Breast epithelium (tissue), 4 donors: ENCODE measurements around the gene ACCSL. TPM values are rescaled to one million over a fixed set of nuclear protein-coding genes. Genes with fewer than 3 reads are reported as not detected.

ENCODE experiments used
- DNase-seq, 2 donors: peaks; one replicate each; pipeline ENCODE4 v3.0.0-alpha.2; 2019; ENCODE audit warnings: low spot score in 2 of 2
- H3K27ac ChIP-seq, 2 donors: fragments of 200-600 bp; sonication (generic) in 1 of 2; one replicate each; pipeline ENCODE4 v1.5.1; 2016 to 2019; ENCODE audit warnings: mild to moderate bottlenecking in 1 of 2
- H3K27me3 ChIP-seq, 2 donors: fragments of 200-600 bp; sonication (generic) in 1 of 2; one replicate each; pipeline versions ENCODE4 v1.5.1 to v1.6.0; 2017 to 2019; ENCODE audit warnings: control low read depth in 1 of 2, mild to moderate bottlenecking in 1 of 2
- H3K36me3 ChIP-seq: fragments of 200-600 bp; one replicate; pipeline ENCODE4 v1.5.1; 2019
- H3K4me1 ChIP-seq, 2 donors: fragments of 200-600 bp; sonication (generic); one replicate each; pipeline ENCODE4 v1.5.1; 2016 to 2019; ENCODE audit warnings: control low read depth in 1 of 2
- H3K4me3 ChIP-seq, 3 donors: fragments of 200-600 bp; sonication (generic); 1 replicate in 2 of 3; 2 replicates in 1 of 3; pipeline ENCODE4 v1.5.1; 2016 to 2019; ENCODE audit warnings: mild to moderate bottlenecking in 3 of 3, moderate library complexity in 2 of 3
- H3K9me3 ChIP-seq, 2 donors: fragments of 200-600 bp; sonication (generic) in 1 of 2; one replicate each; pipeline ENCODE4 v1.5.1; 2016 to 2019; ENCODE audit warnings: control low read depth in 1 of 2
- POLR2A ChIP-seq: fragments of 450-650 bp; IDR thresholded peaks from one replicate; pipeline ENCODE4 v1.6.1; 2016; ENCODE audit warnings: antibody characterized with exemption, mild to moderate bottlenecking, moderate library complexity
- POLR2AphosphoS5 ChIP-seq, 3 donors: sonication (generic); formaldehyde crosslinking; IDR thresholded peaks; one replicate each; pipeline ENCODE4 v1.6.1; 2017; ENCODE audit warnings: antibody characterized with exemption in 3 of 3
- intact Hi-C: fragments of 100-400 bp; cut with DNase I; formaldehyde crosslinking; loops from one replicate; pipeline ENCODE4 v1.15.1; 2023; ENCODE audit warnings: low total_unique reads
- total RNA-seq, 3 donors: library from RNA; depleted of rRNA; stranded (reverse); fragments of >200 nt; gene quantifications; one replicate each; pipeline ENCODE4 v1.1.0, GENCODE V29; 2016
- TF ChIP-seq, protein P1 (sequence below), 3 donors: fragments of 450-650 bp; IDR thresholded peaks; one replicate each; pipeline ENCODE4 v1.5.1; 2016 to 2017; ENCODE audit warnings: antibody characterized with exemption in 3 of 3, mild to moderate bottlenecking in 3 of 3, moderate library complexity in 3 of 3

The ACCSL gene
- total RNA-seq, 3 donors from 2014 or later: not detected

- no peaks in the 10 kb centered on the region for H3K36me3 ChIP-seq
- TF ChIP-seq POLR2AphosphoS5 (IDR thresholded peaks at IDR 0.05) (no peak), POLR2A (no peak)
- TF ChIP-seq, protein P1, sequence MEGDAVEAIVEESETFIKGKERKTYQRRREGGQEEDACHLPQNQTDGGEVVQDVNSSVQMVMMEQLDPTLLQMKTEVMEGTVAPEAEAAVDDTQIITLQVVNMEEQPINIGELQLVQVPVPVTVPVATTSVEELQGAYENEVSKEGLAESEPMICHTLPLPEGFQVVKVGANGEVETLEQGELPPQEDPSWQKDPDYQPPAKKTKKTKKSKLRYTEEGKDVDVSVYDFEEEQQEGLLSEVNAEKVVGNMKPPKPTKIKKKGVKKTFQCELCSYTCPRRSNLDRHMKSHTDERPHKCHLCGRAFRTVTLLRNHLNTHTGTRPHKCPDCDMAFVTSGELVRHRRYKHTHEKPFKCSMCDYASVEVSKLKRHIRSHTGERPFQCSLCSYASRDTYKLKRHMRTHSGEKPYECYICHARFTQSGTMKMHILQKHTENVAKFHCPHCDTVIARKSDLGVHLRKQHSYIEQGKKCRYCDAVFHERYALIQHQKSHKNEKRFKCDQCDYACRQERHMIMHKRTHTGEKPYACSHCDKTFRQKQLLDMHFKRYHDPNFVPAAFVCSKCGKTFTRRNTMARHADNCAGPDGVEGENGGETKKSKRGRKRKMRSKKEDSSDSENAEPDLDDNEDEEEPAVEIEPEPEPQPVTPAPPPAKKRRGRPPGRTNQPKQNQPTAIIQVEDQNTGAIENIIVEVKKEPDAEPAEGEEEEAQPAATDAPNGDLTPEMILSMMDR (IDR thresholded peaks at IDR 0.05): no peak
- H3K4me3 ChIP-seq: no peak overlapping the region
- no peak for DNase-seq
- no peaks in the 10 kb centered on the region for H3K9me3 ChIP-seq
- peak overlapping the region in 1 of 2 donors; percentile 72 for H3K27ac ChIP-seq
- intact Hi-C loops: loop anchor here (10.0 kb wide), 1 partner anchor 149 kb away; the partner anchor contains the start of gene ALKBH3
- H3K4me1 ChIP-seq: no peaks in the 10 kb centered on the region
- no peaks in the 10 kb centered on the region for H3K27me3 ChIP-seq
Observed at GRCh38 chr11:44033411-44033850, 14.3 kb upstream of the ACCSL start.

DNA sequence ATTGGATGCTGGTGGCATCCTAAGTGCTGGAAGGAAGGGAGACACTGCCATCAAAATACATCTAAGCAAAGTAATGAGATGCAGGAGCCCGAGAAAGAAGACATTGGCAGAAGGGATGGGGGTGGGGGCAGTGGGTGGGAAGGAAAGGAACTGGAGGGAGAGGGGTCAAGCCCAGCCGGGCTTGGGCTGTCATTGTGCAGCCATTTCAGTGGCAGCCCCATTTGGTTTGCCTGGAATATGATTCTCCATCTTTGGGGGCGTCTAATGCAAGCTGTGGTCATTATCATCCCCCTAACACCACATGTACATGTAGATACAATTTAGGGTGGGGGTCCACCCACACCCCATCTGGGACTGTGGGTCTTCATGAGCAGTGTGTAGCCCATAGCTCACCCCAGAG, 13.9 kb upstream of the ACCSL start:
- intact Hi-C loops: loop anchor here (10.0 kb wide), 1 partner anchor 149 kb away; the partner anchor contains the start of gene ALKBH3
- no peaks in the 10 kb centered on the region for H3K27me3 ChIP-seq
- no peak overlapping the region for H3K27ac ChIP-seq
- no peaks in the 10 kb centered on the region for H3K36me3 ChIP-seq
- no peak for DNase-seq
- TF ChIP-seq POLR2A (no peak), POLR2AphosphoS5 (IDR thresholded peaks at IDR 0.05) (no peak)
- TF ChIP-seq, protein P1 (IDR thresholded peaks at IDR 0.05): no peak
- no peaks in the 10 kb centered on the region for H3K9me3 ChIP-seq
- no peak overlapping the region for H3K4me3 ChIP-seq
- no peaks in the 10 kb centered on the region for H3K4me1 ChIP-seq

DNA sequence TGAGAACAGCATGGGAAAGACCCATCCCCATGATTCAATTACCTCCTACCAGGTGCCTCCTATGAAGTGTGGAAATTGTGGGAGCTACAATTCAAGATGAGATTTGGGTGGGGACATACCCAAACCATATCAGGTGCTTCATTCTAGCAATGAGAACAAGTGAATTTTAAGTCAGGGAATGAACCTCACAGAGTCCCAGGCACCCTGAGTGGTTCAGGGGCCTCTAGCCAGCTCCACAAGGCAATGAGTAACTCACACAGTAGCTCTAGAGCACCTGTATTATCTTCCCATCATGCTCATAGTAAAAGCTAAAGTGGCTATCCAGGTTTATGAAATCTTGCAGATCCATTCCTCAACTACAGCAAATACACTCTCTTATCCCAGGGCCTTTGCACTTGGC, 13.1 kb upstream of the ACCSL start:
- no peak for DNase-seq
- Histone ChIP-seq H3K27me3 (no peaks in the 10 kb centered on the region), H3K9me3 (no peaks in the 10 kb centered on the region), H3K27ac (no peak overlapping the region), H3K36me3 (no peaks in the 10 kb centered on the region), H3K4me1 (no peaks in the 10 kb centered on the region), H3K4me3 (no peak overlapping the region)
- TF ChIP-seq POLR2A (no peak), POLR2AphosphoS5 (IDR thresholded peaks at IDR 0.05) (no peak)
- TF ChIP-seq, protein P1 (IDR thresholded peaks at IDR 0.05): no peak
- intact Hi-C loops: loop anchor here (10.0 kb wide), 1 partner anchor 150 kb away; the partner anchor contains the start of gene ALKBH3

DNA sequence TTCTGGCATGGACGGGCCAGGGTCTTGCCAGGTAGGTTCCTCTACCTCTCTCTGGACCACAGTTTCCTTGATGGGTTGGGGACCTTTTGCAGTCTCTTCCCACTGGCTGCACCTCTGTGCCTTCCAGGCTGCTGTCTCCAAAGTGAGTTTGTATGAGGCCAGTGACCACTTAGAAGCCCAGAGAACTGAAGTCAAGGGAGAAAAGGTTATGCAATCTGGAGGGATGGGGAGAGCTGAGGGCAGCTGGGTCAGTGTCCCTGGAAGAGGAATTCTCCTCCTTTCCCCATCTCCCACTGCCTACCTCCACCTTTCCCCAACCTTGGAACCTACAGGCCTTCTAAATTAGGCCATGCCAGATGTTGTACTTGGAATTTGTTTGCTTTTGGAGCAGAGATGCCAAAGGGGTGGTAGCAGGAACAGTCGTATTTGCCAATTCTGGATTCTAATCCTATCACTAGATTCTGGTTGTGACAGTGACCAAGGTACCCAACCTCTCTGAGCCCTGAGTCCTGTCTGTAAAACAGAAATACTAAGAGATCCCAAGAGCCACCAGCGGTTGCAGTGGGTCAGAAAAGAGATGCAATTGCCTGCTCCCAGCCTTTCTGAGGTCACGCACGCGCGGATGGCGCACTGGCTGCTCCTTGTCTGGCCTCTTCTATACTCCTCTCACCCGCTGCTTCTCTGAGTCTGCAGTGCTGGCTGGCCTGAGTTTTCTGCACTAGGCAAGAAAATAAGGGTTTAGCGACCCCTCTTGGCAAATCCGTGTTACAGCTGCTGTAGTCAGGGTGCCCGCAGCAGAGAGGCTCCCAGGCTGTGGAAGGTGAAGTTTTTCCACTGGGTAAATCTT, 10.7 kb upstream of the ACCSL start:
- H3K27ac ChIP-seq: no peak overlapping the region
- peaks cover 0 to 13% of the 10 kb centered on the region in 2 donors for H3K9me3 ChIP-seq
- H3K27me3 ChIP-seq: no peaks in the 10 kb centered on the region
- no peak overlapping the region for H3K4me3 ChIP-seq
- H3K4me1 ChIP-seq: no peaks in the 10 kb centered on the region
- DNase-seq: peak in 1 of 2 donors; percentile 22
- intact Hi-C loops: loop anchor here (10.0 kb wide), 1 partner anchor 152 kb away; the partner anchor contains the start of gene ALKBH3
- TF ChIP-seq, protein P1 (IDR thresholded peaks at IDR 0.05): peak in 2 of 3 donors; percentile 35 to 78
- no peak for TF ChIP-seq POLR2A
- no peak for TF ChIP-seq POLR2AphosphoS5 (IDR thresholded peaks at IDR 0.05)
- no peaks in the 10 kb centered on the region for H3K36me3 ChIP-seq

DNA sequence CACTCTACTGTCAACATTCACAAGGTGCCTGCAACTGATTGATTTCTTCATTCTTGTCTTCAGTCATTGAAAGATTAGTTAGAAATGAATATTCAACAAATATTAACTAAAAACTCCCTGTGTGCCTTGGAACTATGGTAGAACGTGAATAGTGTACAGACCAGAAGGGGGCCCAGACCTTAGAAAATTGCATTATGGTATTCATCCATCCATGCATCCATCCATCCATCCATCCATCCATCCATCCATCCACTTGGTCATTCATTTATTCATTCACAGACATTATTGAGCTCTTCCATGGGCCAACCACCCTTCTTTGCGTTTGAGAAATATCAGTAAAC, 10.2 kb upstream of the ACCSL start:
- H3K9me3 ChIP-seq: peaks cover 0 to 13% of the 10 kb centered on the region in 2 donors
- no peak overlapping the region for H3K4me3 ChIP-seq
- no peaks in the 10 kb centered on the region for H3K27me3 ChIP-seq
- no peaks in the 10 kb centered on the region for H3K36me3 ChIP-seq
- no peaks in the 10 kb centered on the region for H3K4me1 ChIP-seq
- TF ChIP-seq POLR2AphosphoS5 (IDR thresholded peaks at IDR 0.05) (no peak), POLR2A (no peak)
- TF ChIP-seq, protein P1 (IDR thresholded peaks at IDR 0.05): no peak
- no peak for DNase-seq
- H3K27ac ChIP-seq: no peak overlapping the region
- intact Hi-C loops: loop anchor here (10.0 kb wide), 1 partner anchor 153 kb away; the partner anchor contains the start of gene ALKBH3
